DND-41 (cell line): ENCODE data around the gene FUBP3.

Source experiments
- ATAC-seq: fragments of 200-7000 bp; cut with Tn5 transposase; 3 replicates; pipeline ENCODE4 v1.9.1; 2021; ENCODE audit warnings: low read depth; ENCODE audit not compliant: insufficient read depth
- DNase-seq: peaks from one replicate; pipeline ENCODE4 v3.0.0-alpha.2; 2020
- H2AFZ ChIP-seq: 2 replicates; pipeline ENCODE4 v1.6.0; 2012; ENCODE audit warnings: low read depth, low read length
- H3K27ac ChIP-seq: 2 replicates; pipeline ENCODE4 v1.5.1; 2012; ENCODE audit warnings: low read length, inconsistent platforms
- H3K27me3 ChIP-seq: fragments of 200-600 bp; sonication (generic); 2 replicates; pipeline ENCODE4 v1.6.0; 2012; ENCODE audit warnings: low read length, mild to moderate bottlenecking, inconsistent platforms; ENCODE audit not compliant: insufficient read depth, poor library complexity
- H3K36me3 ChIP-seq: 2 replicates; pipeline ENCODE4 v1.5.1; 2012; ENCODE audit warnings: low read length, inconsistent platforms; ENCODE audit not compliant: insufficient read depth
- H3K4me1 ChIP-seq: 2 replicates; pipeline ENCODE4 v1.5.1; 2012; ENCODE audit warnings: mild to moderate bottlenecking, low read length; ENCODE audit not compliant: insufficient read depth
- H3K4me2 ChIP-seq: 2 replicates; pipeline ENCODE4 v1.6.0; 2012; ENCODE audit warnings: mild to moderate bottlenecking, moderate library complexity, low read length, inconsistent platforms; ENCODE audit not compliant: insufficient read depth
- H3K4me3 ChIP-seq, 2 experiments: fragments of 200-600 bp in 1 of 2; shearing (Covaris generic) in 1 of 2; 2 replicates each; pipeline ENCODE4 v1.5.1; 2012 to 2016; ENCODE audit warnings: inconsistent platforms in 2 of 2, low read length in 2 of 2, mild to moderate bottlenecking in 2 of 2, low read depth in 1 of 2, moderate library complexity in 1 of 2
- H3K79me2 ChIP-seq: 2 replicates; pipeline ENCODE4 v1.6.0; 2012; ENCODE audit warnings: low read length, inconsistent platforms; ENCODE audit not compliant: insufficient read depth
- H3K9ac ChIP-seq: 2 replicates; pipeline ENCODE4 v1.6.0; 2012; ENCODE audit warnings: low read depth, mild to moderate bottlenecking, inconsistent platforms, low read length, moderate library complexity
- H3K9me3 ChIP-seq: 2 replicates; pipeline ENCODE4 v1.5.1; 2012; ENCODE audit warnings: low read length, moderate library complexity, mild to moderate bottlenecking, inconsistent platforms; ENCODE audit not compliant: insufficient read depth, severe bottlenecking
- H4K20me1 ChIP-seq: 2 replicates; pipeline ENCODE4 v1.6.0; 2012; ENCODE audit warnings: low read length; ENCODE audit not compliant: insufficient read depth
- CTCF ChIP-seq: IDR thresholded peaks from 2 replicates; pipeline ENCODE4 v1.5.1; 2012; ENCODE audit warnings: borderline replicate concordance, low read length, moderate library complexity, mild to moderate bottlenecking; ENCODE audit not compliant: poor library complexity, severe bottlenecking; ENCODE audit errors: extremely low read depth
- EZH2 ChIP-seq: IDR thresholded peaks from 3 replicates; pipeline ENCODE4 v1.6.1; 2012; ENCODE audit warnings: borderline replicate concordance, low read depth, mild to moderate bottlenecking, moderate library complexity, low read length, inconsistent platforms; ENCODE audit not compliant: severe bottlenecking

Gene FUBP3

GRCh38 chr9:130606887-130607600 lies 27.7 kb downstream of the FUBP3 start:
- no peak overlapping the region for H3K27ac ChIP-seq
- H3K4me1 ChIP-seq = no peaks in the 10 kb centered on the region
- no peak overlapping the region for H3K4me2 ChIP-seq
- H3K27me3 ChIP-seq = no peaks in the 10 kb centered on the region
- H4K20me1 ChIP-seq = peaks cover 5% of the 10 kb centered on the region; the same call in 1 of the 2 replicates
- H3K4me3 ChIP-seq = no peak overlapping the region
- no peak overlapping the region for H3K9ac ChIP-seq
- ATAC-seq (no peak), DNase-seq (no peak)
- peaks cover 3% of the 10 kb centered on the region; the same call in 1 of the 2 replicates for H3K79me2 ChIP-seq
- H3K36me3 ChIP-seq = peaks cover 61% of the 10 kb centered on the region
- H3K9me3 ChIP-seq = no peaks in the 10 kb centered on the region
- no peak for TF ChIP-seq CTCF
- TF ChIP-seq EZH2 = no peak
- H2AFZ ChIP-seq = no peak overlapping the region

- Histone ChIP-seq H3K9ac (no peak overlapping the region), H3K27me3 (no peaks in the 10 kb centered on the region), H2AFZ (no peak overlapping the region), H3K4me3 (no peak overlapping the region), H3K36me3 (peaks cover 62% of the 10 kb centered on the region), H3K4me1 (no peaks in the 10 kb centered on the region), H3K79me2 (peaks cover 3% of the 10 kb centered on the region; the same call in 1 of the 2 replicates), H3K27ac (no peak overlapping the region), H3K9me3 (no peaks in the 10 kb centered on the region), H4K20me1 (no peaks in the 10 kb centered on the region; the same call in 1 of the 2 replicates), H3K4me2 (no peak overlapping the region)
- ATAC-seq = no peak
- no peak for TF ChIP-seq EZH2
- no peak for TF ChIP-seq CTCF
- no peak for DNase-seq
Measured at GRCh38 chr9:130607640-130608420, 28.5 kb downstream of the FUBP3 start.

GRCh38 chr9:130608554-130609134 lies 29.3 kb downstream of the FUBP3 start:
- Histone ChIP-seq H3K27me3 (no peaks in the 10 kb centered on the region), H3K9me3 (no peaks in the 10 kb centered on the region), H4K20me1 (no peaks in the 10 kb centered on the region; the same call in 1 of the 2 replicates), H3K36me3 (peaks cover 66% of the 10 kb centered on the region), H3K4me3 (no peak overlapping the region), H3K9ac (no peak overlapping the region), H3K4me2 (no peak overlapping the region), H3K27ac (no peak overlapping the region), H2AFZ (no peak overlapping the region), H3K79me2 (0 out of 2 replicates have a peak, but pooled peaks cover 3% of the 10 kb centered on the region), H3K4me1 (no peaks in the 10 kb centered on the region)
- ATAC-seq (no peak), DNase-seq (no peak)
- TF ChIP-seq EZH2 = no peak
- no peak for TF ChIP-seq CTCF
